Gastroesophageal sphincter (tissue), 4 donors: ENCODE results near the gene FREM2. TPM values are rescaled to one million over a fixed set of nuclear protein-coding genes. Genes with fewer than 3 reads are reported as not detected.

ENCODE experiments used
- ATAC-seq: fragments of 150-250 bp; one replicate; pipeline ENCODE4 v1.9.1; 2016; ENCODE audit warnings: mild to moderate bottlenecking, moderate library complexity
- H3K27ac ChIP-seq, 4 donors: fragments of 200-600 bp; sonication (generic) in 3 of 4; 1 replicate in 3 of 4; 2 replicates in 1 of 4; pipeline ENCODE4 v1.5.1; 2016 to 2019
- H3K27me3 ChIP-seq: fragments of 200-600 bp; sonication (generic); one replicate; pipeline ENCODE4 v1.5.1; 2019
- H3K36me3 ChIP-seq, 2 donors: fragments of 200-600 bp; sonication (generic); one replicate each; pipeline ENCODE4 v1.5.1; 2019; ENCODE audit warnings: control low read depth in 1 of 2
- H3K4me1 ChIP-seq, 3 donors: fragments of 200-600 bp; sonication (generic); 1 replicate in 2 of 3; 2 replicates in 1 of 3; pipeline ENCODE4 v1.5.1; 2016 to 2019; ENCODE audit warnings: control low read depth in 2 of 3
- H3K4me3 ChIP-seq, 2 donors: fragments of 200-600 bp; sonication (generic); one replicate each; pipeline ENCODE4 v1.5.1; 2019; ENCODE audit warnings: mild to moderate bottlenecking in 1 of 2, moderate library complexity in 1 of 2
- H3K9me3 ChIP-seq, 3 donors: fragments of 200-600 bp; sonication (generic); one replicate each; pipeline ENCODE4 v1.5.1; 2017 to 2019; ENCODE audit warnings: control low read depth in 2 of 3
- CTCF ChIP-seq, 4 experiments: fragments of 200-600 bp in 2 of 4; fragments of 450-650 bp in 2 of 4; sonication (generic) in 1 of 4; IDR thresholded peaks; one replicate each; pipeline ENCODE4 v1.5.1; 2017 to 2019; ENCODE audit warnings: antibody characterized with exemption in 4 of 4, mild to moderate bottlenecking in 2 of 4, moderate library complexity in 2 of 4
- EP300 ChIP-seq: sonication (generic); formaldehyde crosslinking; IDR thresholded peaks from one replicate; pipeline ENCODE4 v1.6.1; 2017; ENCODE audit warnings: antibody characterized with exemption, mild to moderate bottlenecking
- POLR2A ChIP-seq, 2 donors: fragments of 450-650 bp; IDR thresholded peaks; one replicate each; pipeline ENCODE4 v1.6.1; 2017; ENCODE audit warnings: antibody characterized with exemption in 2 of 2, mild to moderate bottlenecking in 2 of 2, moderate library complexity in 1 of 2
- POLR2AphosphoS5 ChIP-seq: sonication (generic); formaldehyde crosslinking; IDR thresholded peaks from one replicate; pipeline ENCODE4 v1.6.1; 2017; ENCODE audit warnings: antibody characterized with exemption
- WGBS, 2 donors: methylation state at CpG; one replicate each; pipeline ENCODE4 v1.1.5; 2018; ENCODE audit warnings: low coverage in 1 of 2; 5-methylcytosine and 5-hydroxymethylcytosine counted together
- total RNA-seq, 4 donors: library from RNA; depleted of rRNA; stranded (reverse); fragments of >200 nt; gene quantifications; one replicate each; pipeline ENCODE4 v1.1.0, GENCODE V29; 2016

FREM2 gene
- total RNA-seq, 4 donors from 2014 or later, result 0.19 to 0.40 (median 0.27) TPM; not detected in 1

GRCh38 chr13:38856065-38856464, 169.2 kb downstream of the FREM2 start:
- WGBS, 2 donors, result 82 to 83% methylated on average over 4 of the region's 4 CpGs
- ATAC-seq, result no peak
- no peaks in the 10 kb centered on the region for H3K27me3 ChIP-seq
- H3K4me3 ChIP-seq, result no peak overlapping the region
- no peak overlapping the region for H3K27ac ChIP-seq
- no peaks in the 10 kb centered on the region for H3K36me3 ChIP-seq
- no peaks in the 10 kb centered on the region for H3K4me1 ChIP-seq
- no peaks in the 10 kb centered on the region for H3K9me3 ChIP-seq
- TF ChIP-seq POLR2AphosphoS5 (no peak), EP300 (no peak), CTCF (IDR thresholded peaks at IDR 0.05) (no peak), POLR2A (IDR thresholded peaks at IDR 0.05) (no peak)

DNA sequence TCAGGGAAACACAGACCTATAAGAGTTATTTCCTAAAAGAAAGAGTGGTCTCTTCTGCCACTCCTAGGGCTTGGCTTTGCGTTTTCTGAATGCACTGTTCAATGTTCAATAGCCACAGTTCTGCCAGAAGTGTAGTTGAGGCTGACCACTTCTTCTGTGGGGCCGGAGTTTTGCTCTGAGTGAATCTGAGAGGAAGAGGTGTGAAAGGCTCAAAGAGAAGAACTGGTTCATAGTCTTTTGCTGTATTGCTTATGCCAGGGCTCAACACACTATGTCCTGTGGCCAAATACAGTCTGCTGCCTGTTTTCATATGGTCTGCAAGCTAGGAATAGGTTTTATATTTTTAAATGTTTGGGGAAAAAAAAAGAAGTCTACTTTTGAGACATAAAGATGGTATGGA, 175.6 kb downstream of the FREM2 start:
- Histone ChIP-seq H3K4me1 (no peaks in the 10 kb centered on the region), H3K9me3 (no peaks in the 10 kb centered on the region), H3K4me3 (no peak overlapping the region), H3K36me3 (no peaks in the 10 kb centered on the region), H3K27ac (no peak overlapping the region), H3K27me3 (no peaks in the 10 kb centered on the region)
- ATAC-seq, result no peak
- no peak for TF ChIP-seq EP300
- no peak for TF ChIP-seq POLR2A (IDR thresholded peaks at IDR 0.05)
- no peak for TF ChIP-seq CTCF (IDR thresholded peaks at IDR 0.05)
- no peak for TF ChIP-seq POLR2AphosphoS5
- WGBS, 2 donors, result 89 to 92% methylated on average over 2 of the region's 2 CpGs

- Histone ChIP-seq H3K9me3 (no peaks in the 10 kb centered on the region), H3K4me3 (no peak overlapping the region), H3K4me1 (no peaks in the 10 kb centered on the region), H3K27me3 (no peaks in the 10 kb centered on the region), H3K36me3 (no peaks in the 10 kb centered on the region), H3K27ac (no peak overlapping the region)
- 82 to 94% methylated on average over 3 of the region's 3 CpGs for WGBS, 2 donors
- ATAC-seq, result no peak
- TF ChIP-seq CTCF (IDR thresholded peaks at IDR 0.05) (no peak), EP300 (no peak), POLR2AphosphoS5 (no peak), POLR2A (IDR thresholded peaks at IDR 0.05) (no peak)
These were observed 176.7 kb downstream of the FREM2 start for GRCh38 chr13:38863536-38863935.

GRCh38 chr13:38866649-38867048, 179.8 kb downstream of the FREM2 start:
- Histone ChIP-seq H3K9me3 (no peaks in the 10 kb centered on the region), H3K27me3 (no peaks in the 10 kb centered on the region), H3K36me3 (no peaks in the 10 kb centered on the region), H3K4me1 (no peaks in the 10 kb centered on the region), H3K27ac (no peak overlapping the region), H3K4me3 (no peak overlapping the region)
- TF ChIP-seq EP300 (no peak), POLR2AphosphoS5 (no peak), CTCF (IDR thresholded peaks at IDR 0.05) (no peak), POLR2A (IDR thresholded peaks at IDR 0.05) (no peak)
- ATAC-seq, result no peak
- 29 to 54% methylated on average over 1 of the region's 1 CpG for WGBS, 2 donors

GRCh38 chr13:38868399-38868798, 181.5 kb downstream of the FREM2 start:
- Histone ChIP-seq H3K27me3 (no peaks in the 10 kb centered on the region), H3K9me3 (no peaks in the 10 kb centered on the region), H3K27ac (no peak overlapping the region), H3K36me3 (no peaks in the 10 kb centered on the region), H3K4me3 (no peak overlapping the region), H3K4me1 (no peaks in the 10 kb centered on the region)
- no peak for ATAC-seq
- WGBS, 2 donors, result 66 to 75% methylated on average over 3 of the region's 3 CpGs
- no peak for TF ChIP-seq CTCF (IDR thresholded peaks at IDR 0.05)
- no peak for TF ChIP-seq POLR2A (IDR thresholded peaks at IDR 0.05)
- no peak for TF ChIP-seq EP300
- TF ChIP-seq POLR2AphosphoS5, result no peak
